Measurements from ENCODE around the gene ANKRD35. TPM values are rescaled to one million over a fixed set of nuclear protein-coding genes. Genes with fewer than 3 reads are reported as not detected.
A peak's percentile ranks its signal among the peaks of the same experiment; 100 is the strongest.

The ANKRD35 gene
- total RNA-seq, 1 donor from 2014 or later, result 0.58 TPM

GRCh38 chr1:145874646-145875045 lies 11.0 kb downstream of the ANKRD35 start:
- H3K9me3 Mint-ChIP-seq, result no peaks in the 10 kb centered on the region
- no peak for DNase-seq (ENCODE audit: low spot score in 2 of 2, unreplicated experiment in 2 of 2)
- H3K27ac Mint-ChIP-seq, result no peak overlapping the region
- H3K4me3 Mint-ChIP-seq, result no peak overlapping the region
- peaks cover 45% of the 10 kb centered on the region for H3K27me3 Mint-ChIP-seq (ENCODE audit: low read depth)
- H3K4me1 Mint-ChIP-seq, result peaks cover 20% of the 10 kb centered on the region
- no peaks in the 10 kb centered on the region for H3K36me3 Mint-ChIP-seq
- TF ChIP-seq CTCF (IDR thresholded peaks at IDR 0.05; ENCODE audit: unreplicated experiment), result no peak

GRCh38 chr1:145871994-145872924 lies 13.4 kb downstream of the ANKRD35 start:
- Mint-ChIP-seq H3K4me1 (peaks cover 15% of the 10 kb centered on the region), H3K36me3 (no peaks in the 10 kb centered on the region), H3K27ac (peak overlapping the region; percentile 39), H3K9me3 (no peaks in the 10 kb centered on the region), H3K4me3 (peak overlapping the region; percentile 55), H3K27me3 (ENCODE audit: low read depth) (peaks cover 58% of the 10 kb centered on the region)
- no peak for TF ChIP-seq CTCF (IDR thresholded peaks at IDR 0.05; ENCODE audit: unreplicated experiment)
- DNase-seq (ENCODE audit: low spot score in 2 of 2, unreplicated experiment in 2 of 2), result peak in 1 of 2 experiments; percentile 42

- H3K4me3 Mint-ChIP-seq, result no peak overlapping the region
- H3K27me3 Mint-ChIP-seq (ENCODE audit: low read depth), result peaks cover 65% of the 10 kb centered on the region
- no peak for TF ChIP-seq CTCF (IDR thresholded peaks at IDR 0.05; ENCODE audit: unreplicated experiment)
- H3K36me3 Mint-ChIP-seq, result no peaks in the 10 kb centered on the region
- peaks cover 15% of the 10 kb centered on the region for H3K4me1 Mint-ChIP-seq
- no peak overlapping the region for H3K27ac Mint-ChIP-seq
- no peaks in the 10 kb centered on the region for H3K9me3 Mint-ChIP-seq
- no peak for DNase-seq (ENCODE audit: low spot score in 2 of 2, unreplicated experiment in 2 of 2)
Observed at GRCh38 chr1:145868232-145868631, 17.4 kb downstream of the ANKRD35 start.

GRCh38 chr1:145863282-145864018 lies 22.2 kb downstream of the ANKRD35 start:
- Mint-ChIP-seq H3K9me3 (no peaks in the 10 kb centered on the region), H3K36me3 (no peaks in the 10 kb centered on the region), H3K27ac (no peak overlapping the region), H3K27me3 (ENCODE audit: low read depth) (peaks cover 41% of the 10 kb centered on the region), H3K4me1 (peaks cover 4% of the 10 kb centered on the region), H3K4me3 (no peak overlapping the region)
- TF ChIP-seq CTCF (IDR thresholded peaks at IDR 0.05; ENCODE audit: unreplicated experiment), result no peak
- no peak for DNase-seq (ENCODE audit: low spot score in 2 of 2, unreplicated experiment in 2 of 2)

GRCh38 chr1:145859491-145860023 lies 26.1 kb downstream of the ANKRD35 start:
- H3K4me3 Mint-ChIP-seq, result peak overlapping the region; percentile 96
- peaks cover 9% of the 10 kb centered on the region for H3K4me1 Mint-ChIP-seq
- peaks cover 19% of the 10 kb centered on the region for H3K36me3 Mint-ChIP-seq
- TF ChIP-seq CTCF (IDR thresholded peaks at IDR 0.05; ENCODE audit: unreplicated experiment), result no peak
- peak; percentile 75 to 85 for DNase-seq (ENCODE audit: low spot score in 2 of 2, unreplicated experiment in 2 of 2)
- H3K9me3 Mint-ChIP-seq, result no peaks in the 10 kb centered on the region
- peak overlapping the region; percentile 97 for H3K27ac Mint-ChIP-seq
- peaks cover 15% of the 10 kb centered on the region for H3K27me3 Mint-ChIP-seq (ENCODE audit: low read depth)
